HepG2 (cell line): ENCODE measurements around the gene AUH. TPM values are rescaled to one million over a fixed set of nuclear protein-coding genes. Genes with fewer than 3 reads are reported as not detected.

Experiments
- ATF7-NPFF ChIP-seq: sonication (generic); formaldehyde crosslinking; IDR thresholded peaks from 2 replicates; pipeline ENCODE4 v1.8.1; 2023; ENCODE audit warnings: mild to moderate bottlenecking, low read depth, missing genetic modification reagents, moderate library complexity
- KAT7 ChIP-seq: IDR thresholded peaks from 2 replicates; pipeline ENCODE4 v1.6.1; 2018; ENCODE audit warnings: borderline replicate concordance, missing compliant biosample characterization
- KAT8 ChIP-seq: IDR thresholded peaks from 2 replicates; pipeline ENCODE4 v1.6.1; 2016; ENCODE audit warnings: missing genetic modification reagents, missing compliant biosample characterization
- KDM5A ChIP-seq: fragments of 200-600 bp; sonication (generic); IDR thresholded peaks from 2 replicates; pipeline ENCODE4 v1.7.0; 2018; ENCODE audit warnings: antibody characterized with exemption, mild to moderate bottlenecking, low read length, borderline replicate concordance
- SALL2 ChIP-seq: sonication (generic); formaldehyde crosslinking; IDR thresholded peaks from 2 replicates; pipeline ENCODE4 v1.8.1; 2023; ENCODE audit warnings: mild to moderate bottlenecking, missing genetic modification reagents, inconsistent platforms
- SMARCE1 ChIP-seq: fragments of 450-650 bp; IDR thresholded peaks from 2 replicates; pipeline ENCODE4 v1.6.1; 2017; ENCODE audit warnings: borderline replicate concordance
- SNAI1 ChIP-seq: sonication (generic); formaldehyde crosslinking; IDR thresholded peaks from 2 replicates; pipeline ENCODE4 v1.5.0; 2020; ENCODE audit warnings: mild to moderate bottlenecking, missing genetic modification reagents, borderline replicate concordance
- YEATS4 ChIP-seq: sonication (generic); formaldehyde crosslinking; IDR thresholded peaks from 2 replicates; pipeline ENCODE4 v1.4.0; 2020; ENCODE audit warnings: missing genetic modification reagents, borderline replicate concordance
- ZBTB37 ChIP-seq: sonication (generic); formaldehyde crosslinking; IDR thresholded peaks from 2 replicates; pipeline ENCODE4 v1.4.0; 2020; ENCODE audit warnings: mild to moderate bottlenecking, missing genetic modification reagents
- ZBTB40 ChIP-seq, 2 experiments: fragments of 450-650 bp in 1 of 2; sonication (generic) in 1 of 2; formaldehyde crosslinking in 1 of 2; IDR thresholded peaks; 2 replicates each; pipeline versions ENCODE4 v1.6.1 to v1.8.0; 2016 to 2022; ENCODE audit warnings: antibody characterized with exemption in 1 of 2, mild to moderate bottlenecking in 1 of 2, missing genetic modification reagents in 1 of 2
- ZEB1 ChIP-seq: IDR thresholded peaks from 2 replicates; pipeline ENCODE4 v1.6.1; 2012; ENCODE audit warnings: mild to moderate bottlenecking, low read depth, inconsistent platforms; ENCODE audit not compliant: insufficient replicate concordance
- ZGPAT ChIP-seq: IDR thresholded peaks from 2 replicates; pipeline ENCODE4 v1.6.1; 2016; ENCODE audit warnings: mild to moderate bottlenecking
- ZNF12 ChIP-seq: sonication (generic); formaldehyde crosslinking; IDR thresholded peaks from 2 replicates; pipeline ENCODE4 v1.5.0; 2020; ENCODE audit warnings: missing genetic modification reagents
- ZNF546 ChIP-seq: sonication (generic); formaldehyde crosslinking; conservative IDR thresholded peaks from 2 replicates; pipeline ENCODE4 v1.8.1; 2023; ENCODE audit warnings: mild to moderate bottlenecking, missing genetic modification reagents
- ZNF761 ChIP-seq: sonication (generic); formaldehyde crosslinking; conservative IDR thresholded peaks from 2 replicates; pipeline ENCODE4 v1.4.0; 2020; ENCODE audit warnings: mild to moderate bottlenecking, missing genetic modification reagents
- ZUFSP ChIP-seq: sonication (generic); formaldehyde crosslinking; IDR thresholded peaks from 2 replicates; pipeline ENCODE4 v1.9.0; 2021; ENCODE audit warnings: missing genetic modification reagents, mild to moderate bottlenecking, borderline replicate concordance
- polyA plus RNA-seq, 8 experiments: library from polyadenylated mRNA; depleted of rRNA in 3 of 8; stranded (reverse) in 7 of 8; unstranded in 1 of 8; fragments of >200 nt; fragmentation: Illumina TruSeq in 4 of 8; extraction: Trizol in 4 of 8; gene quantifications; 2 replicates each; pipeline versions ENCODE4 v1.2.1 to v1.2.3, GENCODE V29; 2011 to 2016; ENCODE audit warnings: low read depth in 4 of 8, missing spikeins in 1 of 8, mixed read lengths in 1 of 8; ENCODE audit not compliant: insufficient read depth in 1 of 8
- total RNA-seq, 5 experiments: library from RNA; depleted of rRNA; stranded (reverse); fragments of >200 nt; fragmentation: Illumina TruSeq; extraction: Trizol; gene quantifications; 2 replicates each; pipeline ENCODE4 v1.2.3, GENCODE V29; 2016; ENCODE audit warnings: low read depth in 1 of 5

The AUH gene
- total and polyA plus RNA-seq, 2 of the 13 experiments (the other 11 are each of a cell fraction or from before 2014, with no cell fraction given) = 25.8 to 31.9 TPM

GRCh38 chr9:91186632-91187108 is 175.0 kb downstream of the AUH start (continued):
- TF ChIP-seq ZBTB40 (IDR thresholded peaks at IDR 0.05) = no peak
- no peak for TF ChIP-seq ZBTB40 (CRISPR knock-in tag; IDR thresholded peaks at IDR 0.05)
- TF ChIP-seq ZNF761 (CRISPR knock-in tag) = no peak
- TF ChIP-seq ATF7-NPFF (CRISPR knock-in tag) = no peak
- TF ChIP-seq SALL2 = no peak
- no peak for TF ChIP-seq ZNF546
- TF ChIP-seq SMARCE1 = no peak
- TF ChIP-seq SNAI1 (CRISPR knock-in tag) = no peak
- TF ChIP-seq ZGPAT (CRISPR knock-in tag) = no peak
- no peak for TF ChIP-seq ZBTB37 (CRISPR knock-in tag)
- TF ChIP-seq ZNF12 = no peak
- TF ChIP-seq YEATS4 (CRISPR knock-in tag) = no peak
- TF ChIP-seq KDM5A = no peak
- no peak for TF ChIP-seq ZEB1
- no peak for TF ChIP-seq ZUFSP (CRISPR knock-in tag)
- no peak for TF ChIP-seq KAT8
- no peak for TF ChIP-seq KAT7
